ENCODE measurements around the gene RFTN1. TPM values are rescaled to one million over a fixed set of nuclear protein-coding genes. Genes with fewer than 3 reads are reported as not detected.

RFTN1 gene
- total and polyA plus RNA-seq, 2 donors (not counting 3 experiments of a cell fraction or from before 2014, with no cell fraction given) = 40.3 to 43.3 TPM

DNA sequence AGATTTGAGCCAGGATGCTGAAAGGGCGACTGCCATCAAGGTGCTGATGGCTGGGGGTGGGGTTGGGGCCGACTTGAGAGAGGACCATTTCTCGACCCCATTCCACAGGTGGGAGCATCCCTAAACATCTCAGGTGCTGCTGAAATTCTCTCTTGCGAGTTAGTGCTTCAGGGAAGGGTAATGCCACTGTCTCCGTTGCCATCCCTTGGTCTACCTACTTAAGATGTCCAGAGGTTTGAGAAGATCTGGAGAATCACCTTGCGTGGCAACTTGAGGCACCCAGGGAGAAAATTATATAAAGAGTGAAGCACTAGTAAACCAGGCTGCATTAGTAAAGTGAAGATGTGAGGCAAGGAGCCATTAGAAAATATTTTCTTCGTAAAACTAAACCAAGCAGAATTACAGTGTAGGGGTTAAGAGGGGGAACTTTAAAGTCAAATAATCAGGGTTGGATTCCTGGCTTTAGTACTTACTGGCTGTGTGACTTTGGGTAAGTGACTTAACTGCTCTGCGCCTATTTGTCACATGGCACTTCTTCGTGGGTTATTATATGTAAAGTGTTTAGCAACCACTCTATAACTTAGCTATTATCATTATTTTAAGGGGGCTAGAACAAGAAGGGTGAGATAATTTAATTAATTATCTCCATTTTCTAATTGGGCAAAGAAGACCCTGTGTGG, 662 bp upstream of the RFTN1 start:
- peak overlapping the region; percentile 96 for H2AFZ ChIP-seq (ENCODE audit: low read depth, low read length)
- intact Hi-C loops (cut with micrococcal nuclease) = no loop called here
- DNase-seq (ENCODE audit: low read depth, low spot score) (no peak), FAIRE-seq (no peak)
- peak overlapping the region; percentile 90 for H3K9ac ChIP-seq (replicated peaks; ENCODE audit: extremely low read depth, insufficient read depth, low read length)
- H4K20me1 ChIP-seq (replicated peaks; ENCODE audit: control insufficient read depth, extremely low read depth, insufficient read depth, low read length) = no peaks in the 10 kb centered on the region
- peak overlapping the region; percentile 75 for H3K4me2 ChIP-seq (ENCODE audit: insufficient read depth, low read length)
- TF ChIP-seq MAX (IDR thresholded peaks at IDR 0.05; ENCODE audit: insufficient read depth, insufficient read length) (no peak), EZH2 (IDR thresholded peaks at IDR 0.05; ENCODE audit: borderline replicate concordance, low read depth, low read length, severe bottlenecking) (no peak), GATA2 (IDR thresholded peaks at IDR 0.05; ENCODE audit: insufficient read depth, insufficient read length, low read depth, low read length) (no peak), MYC (IDR thresholded peaks at IDR 0.05; ENCODE audit: low read depth, low read length) (no peak), JUN (IDR thresholded peaks at IDR 0.05; ENCODE audit: borderline replicate concordance, insufficient read depth, insufficient read length, low read depth) (no peak), POLR2AphosphoS5 (IDR thresholded peaks at IDR 0.05; ENCODE audit: insufficient read depth, low read depth, low read length) (no peak), CTCF (IDR thresholded peaks at IDR 0.05; ENCODE audit: extremely low read depth in 1 of 2, insufficient read depth in 1 of 2, low read depth in 1 of 2, low read length in 2 of 2) (no peak), POLR2A (IDR thresholded peaks at IDR 0.05; ENCODE audit: low read depth, low read length) (no peak), FOS (IDR thresholded peaks at IDR 0.05; ENCODE audit: borderline replicate concordance, insufficient read depth, low read length) (no peak)
- dilution Hi-C loops (cut with MboI; ENCODE audit: extremely low pct_ligation_motif_present, low sequenced_read_pairs) = no loop called here
- peaks cover 25% of the 10 kb centered on the region for H3K4me1 ChIP-seq (ENCODE audit: control insufficient read depth, extremely low read depth, insufficient read depth, low read length)
- peaks cover 34% of the 10 kb centered on the region for H3K79me2 ChIP-seq (ENCODE audit: control insufficient read depth, insufficient read depth, low read length)
- POLR2A ChIA-PET = no interaction called here
- peak overlapping the region; percentile 20 to 88 (median 51) for H3K4me3 ChIP-seq (replicated peaks in 1 of 3; ENCODE audit: insufficient read depth in 1 of 3, low read depth in 1 of 3, low read length in 3 of 3)
- no peaks in the 10 kb centered on the region for H3K36me3 ChIP-seq (ENCODE audit: control insufficient read depth in 2 of 2, extremely low read depth in 1 of 2, insufficient read depth in 2 of 2, low read length in 2 of 2)
- no peaks in the 10 kb centered on the region for H3K9me3 ChIP-seq (replicated peaks; ENCODE audit: control insufficient read depth, insufficient read depth, low read length)
- CTCF ChIA-PET = interaction anchor here (1.6 to 6.0 kb wide), 2 partner anchors 17 to 224 kb away, joined by 3 to 197 read pairs; no protein-coding TSS in a partner anchor
- BruUV-seq (replicated peaks) = TSS peak; percentile 63
- peaks cover 4% of the 10 kb centered on the region in 2 experiments for H3K27me3 ChIP-seq (ENCODE audit: control insufficient read depth in 2 of 2, insufficient read depth in 2 of 2, low read length in 2 of 2)
- H3K9me1 ChIP-seq (replicated peaks; ENCODE audit: control insufficient read depth, extremely low read depth, insufficient read depth, low read length) = no peaks in the 10 kb centered on the region
- peak overlapping the region; percentile 66 for H3K27ac ChIP-seq (ENCODE audit: insufficient read depth, low read depth, low read length)
